Daoy (cell line): ENCODE data around the gene CFAP46. TPM values are rescaled to one million over a fixed set of nuclear protein-coding genes. Genes with fewer than 3 reads are reported as not detected.

Source experiments
- DNase-seq: peaks from one replicate; pipeline ENCODE4 v3.0.0-alpha.2; 2015; ENCODE audit warnings: low read depth
- total RNA-seq: library from RNA; depleted of rRNA; stranded (reverse); fragments of >200 nt; shearing (Covaris generic); gene quantifications from 2 replicates; pipeline ENCODE4 v1.2.3, GENCODE V29; 2014

CFAP46 gene
- total RNA-seq, 1 experiment from 2014 or later: 4.4 TPM

GRCh38 chr10:132880128-132880981 is 62.0 kb downstream of the CFAP46 start:
- DNase-seq: no peak

- no peak for DNase-seq
Observed at GRCh38 chr10:132879408-132880127, 62.8 kb downstream of the CFAP46 start.

DNA sequence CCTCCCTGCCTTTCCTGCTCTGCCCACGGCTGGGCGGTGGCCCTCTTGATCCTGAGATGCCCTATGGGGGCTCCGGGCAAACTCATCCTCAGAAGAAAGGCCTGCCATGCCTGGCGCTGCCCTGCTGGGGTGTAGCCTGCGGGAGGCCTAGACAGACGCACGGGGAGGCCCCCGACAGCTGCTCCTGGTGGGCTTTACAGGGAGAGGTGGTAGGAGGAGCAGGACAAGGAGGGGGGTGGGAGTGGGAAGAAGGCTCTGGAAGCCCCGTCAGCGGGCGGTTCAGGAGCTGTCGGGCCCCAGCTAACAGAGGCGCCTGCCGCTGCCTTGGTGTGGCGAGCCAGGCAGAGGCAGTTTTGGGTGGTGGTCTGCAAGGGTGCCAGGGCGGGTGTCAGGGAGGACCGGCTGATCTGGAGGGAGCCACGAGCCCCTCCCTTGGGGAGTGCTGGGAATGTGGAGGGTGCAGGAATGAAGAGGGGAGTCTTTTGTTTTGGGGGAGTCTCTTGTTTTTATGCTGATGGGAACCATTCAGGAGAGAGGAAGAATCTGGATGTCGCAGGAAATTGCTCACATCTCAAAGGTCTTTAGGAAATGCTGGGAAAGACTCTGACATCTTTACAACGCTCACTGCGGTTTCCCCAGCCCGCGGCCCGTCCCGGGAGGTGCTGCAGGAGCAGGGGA is 63.5 kb downstream of the CFAP46 start:
- DNase-seq: no peak

GRCh38 chr10:132878091-132878729 is 64.2 kb downstream of the CFAP46 start:
- DNase-seq: no peak

DNA sequence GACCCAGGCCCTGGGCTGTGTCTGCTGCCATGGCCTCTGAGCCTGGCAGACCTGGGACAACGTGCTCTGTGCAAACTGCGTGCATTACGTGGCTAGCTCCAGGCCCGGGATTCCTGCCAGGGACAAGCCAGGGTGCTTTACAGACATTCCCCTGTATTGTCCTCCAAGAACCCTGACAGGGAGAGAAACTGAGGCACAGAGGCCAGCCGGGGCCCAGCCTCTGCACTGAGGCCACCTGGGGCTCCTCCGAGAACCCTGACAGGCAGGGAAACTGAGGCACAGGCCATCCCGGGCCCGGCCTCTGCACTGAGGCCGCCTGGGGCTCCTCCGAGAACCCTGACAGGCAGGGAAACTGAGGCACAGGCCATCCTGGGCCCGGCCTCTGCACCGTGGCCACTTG is 64.9 kb downstream of the CFAP46 start:
- no peak for DNase-seq

DNA sequence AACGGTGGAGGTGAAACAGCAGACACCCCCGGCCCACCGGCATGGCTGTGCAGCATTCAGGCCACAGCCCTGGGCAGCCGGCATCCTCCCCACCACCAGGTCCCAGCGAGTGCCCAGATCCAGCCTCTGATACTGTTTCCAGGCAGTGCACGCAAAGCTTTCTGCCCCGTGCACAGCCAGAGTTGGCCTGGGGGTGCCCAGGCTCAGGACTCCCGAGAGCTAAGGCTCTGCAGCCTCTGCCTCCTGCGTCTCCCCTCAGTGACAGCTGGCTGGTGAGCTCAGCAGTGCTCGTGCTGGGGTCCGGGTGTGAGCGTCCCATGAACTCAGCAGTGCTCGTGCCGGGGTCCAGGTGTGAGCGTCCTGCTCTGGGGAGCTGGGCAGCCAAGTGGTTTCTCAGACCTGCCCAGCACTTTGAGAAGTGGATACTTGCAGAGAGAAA is 65.4 kb downstream of the CFAP46 start:
- DNase-seq: no peak

- DNase-seq: no peak
Observed at GRCh38 chr10:132876131-132876860, 66.1 kb downstream of the CFAP46 start.

DNA sequence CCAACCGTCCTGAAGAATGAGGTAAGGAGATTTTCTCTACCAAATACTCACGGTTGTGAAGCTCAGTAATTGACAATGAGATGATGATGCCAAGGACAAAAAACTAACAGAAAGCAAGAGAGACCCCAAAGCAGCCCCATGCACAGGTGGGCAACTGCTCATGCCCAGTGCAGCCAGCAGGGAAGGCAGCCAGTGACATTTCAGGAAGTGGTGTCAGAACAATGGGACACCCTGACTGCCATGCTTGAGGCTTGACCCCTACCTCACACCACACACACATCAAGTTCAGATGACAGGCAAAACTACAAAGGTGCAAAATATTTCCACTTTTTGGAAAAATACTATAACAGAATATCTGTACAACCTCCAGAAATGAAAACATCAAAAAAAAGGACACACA is 66.9 kb downstream of the CFAP46 start:
- no peak for DNase-seq

- DNase-seq: no peak
Observed at GRCh38 chr10:132873395-132873794, 69.0 kb downstream of the CFAP46 start.

DNA sequence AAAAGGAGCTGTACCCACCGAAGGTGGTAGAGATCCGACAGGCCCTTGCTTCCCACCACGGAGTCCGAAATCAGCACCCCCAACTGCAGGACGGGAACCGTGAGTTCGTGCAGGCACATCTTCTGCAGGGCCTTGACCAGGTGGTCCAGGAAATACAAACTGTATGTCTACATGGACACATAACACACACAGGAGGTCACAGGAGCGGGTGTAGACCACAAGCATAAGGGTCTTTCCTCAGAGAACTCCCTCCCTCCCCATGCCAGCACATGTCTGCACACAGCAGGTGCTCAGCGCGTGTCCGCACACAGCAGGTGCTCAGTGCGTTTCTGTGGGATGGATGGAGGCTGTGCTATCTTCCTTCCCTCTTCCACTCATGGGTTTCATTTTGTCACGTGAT is 69.7 kb downstream of the CFAP46 start:
- DNase-seq: no peak

GRCh38 chr10:132870426-132870825 is 71.9 kb downstream of the CFAP46 start:
- no peak for DNase-seq

DNA sequence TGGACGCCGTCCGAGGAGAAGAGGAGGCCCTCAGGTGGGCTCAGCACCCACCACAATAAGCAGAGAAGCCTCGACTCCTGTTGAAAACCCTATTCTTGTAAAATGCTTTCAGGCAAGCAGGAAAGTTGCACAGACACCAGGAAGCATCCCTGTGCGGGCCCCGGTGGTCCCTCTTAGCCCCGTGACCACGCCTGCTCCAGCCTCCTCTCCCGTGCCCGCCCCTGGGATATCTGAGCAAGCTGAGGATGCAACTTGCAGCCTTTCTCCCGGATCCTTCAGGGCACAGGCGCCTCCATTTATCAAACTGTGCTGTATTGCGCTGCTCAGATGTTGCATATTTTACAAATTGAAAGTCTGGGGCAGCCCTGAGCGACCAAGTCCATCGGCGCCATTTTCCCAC is 72.7 kb downstream of the CFAP46 start:
- no peak for DNase-seq

GRCh38 chr10:132868995-132869394 is 73.4 kb downstream of the CFAP46 start:
- no peak for DNase-seq

DNA sequence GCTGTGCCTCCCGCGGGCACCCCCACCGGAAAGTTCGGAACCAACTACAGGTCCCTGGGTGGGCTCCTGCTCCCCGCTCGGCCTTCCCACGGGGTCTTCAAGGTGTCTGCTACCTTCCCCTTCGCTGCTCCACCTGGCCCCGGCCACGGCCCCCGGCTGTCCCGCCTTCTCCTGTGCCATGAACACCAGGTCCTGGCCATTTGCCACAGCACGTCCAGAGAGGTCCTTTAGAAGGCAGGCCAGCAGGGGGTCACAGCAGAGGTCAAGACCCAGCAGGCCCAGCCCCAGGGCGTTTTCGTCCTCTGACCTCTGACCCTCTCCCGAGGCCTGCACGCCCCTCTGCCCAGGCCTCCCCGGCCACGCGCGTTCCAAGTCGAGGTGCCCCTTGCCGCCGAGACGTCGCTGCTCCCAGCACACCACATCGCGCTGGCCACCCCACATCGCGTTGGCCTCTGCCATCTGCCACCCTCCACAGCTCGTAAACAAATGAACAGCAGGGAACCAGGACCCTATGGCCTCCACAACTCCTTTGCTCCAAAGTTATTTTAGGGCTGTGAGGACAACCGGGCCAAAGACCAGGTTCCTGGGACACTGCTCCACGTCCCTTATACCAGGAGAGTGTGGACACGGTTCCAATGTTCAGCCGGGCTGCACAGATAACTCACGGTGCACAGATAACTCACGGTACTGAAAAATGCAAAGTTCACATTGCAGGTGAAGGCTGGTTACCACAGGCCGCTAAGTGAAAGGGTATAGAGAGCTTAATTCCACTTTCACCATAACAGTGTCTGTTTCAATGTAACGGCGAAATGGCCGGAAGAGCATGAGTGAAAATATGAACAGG is 74.3 kb downstream of the CFAP46 start:
- no peak for DNase-seq

- no peak for DNase-seq
Observed at GRCh38 chr10:132866601-132867381, 75.6 kb downstream of the CFAP46 start.

- DNase-seq: no peak
Observed at GRCh38 chr10:132865851-132866600, 76.3 kb downstream of the CFAP46 start.

DNA sequence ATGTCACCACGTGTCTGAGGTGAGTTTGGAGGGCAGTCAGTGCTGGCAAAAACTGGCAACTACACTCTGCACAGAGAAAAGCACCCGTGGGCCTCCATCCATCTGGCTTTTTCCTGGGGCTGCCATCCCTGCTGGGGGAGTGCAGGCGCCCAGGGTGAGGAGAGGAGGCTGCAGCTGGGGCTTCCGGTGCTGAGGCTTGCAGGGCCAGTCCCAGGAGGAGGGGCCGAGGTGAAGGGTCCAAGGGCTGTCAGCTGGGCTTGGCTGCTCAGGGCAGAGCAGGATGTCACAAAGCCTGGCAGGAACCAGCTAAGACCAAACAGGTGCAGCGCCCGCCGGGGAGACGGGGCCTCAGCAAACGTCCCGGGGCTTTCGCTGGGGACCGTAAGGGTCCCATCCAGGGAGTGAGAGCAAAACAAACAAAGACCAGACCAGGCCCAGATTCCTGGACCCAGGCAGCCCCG is 77.2 kb downstream of the CFAP46 start:
- DNase-seq: no peak
